GM12878 (cell line): Measurements from ENCODE around the gene SMOC2. TPM values are rescaled to one million over a fixed set of nuclear protein-coding genes. Genes with fewer than 3 reads are reported as not detected.
"Not testable (repeated sequence)": the region's sequence is repeated elsewhere in the genome, so short reads cannot be mapped to it uniquely, and the experiment has no call there.

Source experiments
- ATAC-seq: fragments of 200-7000 bp; cut with Tn5 transposase; 3 replicates; pipeline ENCODE4 v1.9.1; 2020; ENCODE audit warnings: mild to moderate bottlenecking, moderate library complexity
- BruUV-seq: library from RNA; stranded (reverse); fragments of 400-500 nt; replicated peaks from 2 replicates; lab custom pipeline; 2021; lab: Mats Ljungman, UMichigan
- CTCF ChIA-PET: fragments of 300-600 bp; sonication (Branson Sonifier 250); formaldehyde crosslinking; extraction: SDS; loops from one replicate; lab custom pipeline; 2021; ENCODE audit warnings: inconsistent platforms; lab: Yijun Ruan, JAX
- POLR2A ChIA-PET: fragments of 350-600 bp; formaldehyde crosslinking; extraction: SDS; loops from one replicate; lab custom pipeline; 2021; ENCODE audit warnings: inconsistent platforms; lab: Charles Lee
- RAD21 ChIA-PET: fragments of 300-600 bp; sonication (Branson Sonifier 250); formaldehyde crosslinking; loops from one replicate; lab custom pipeline; 2023; ENCODE audit warnings: antibody characterized with exemption; ENCODE audit not compliant: unreplicated experiment; lab: Charles Lee
- SMC1A ChIA-PET: fragments of 300-600 bp; sonication (Branson Sonifier 250); formaldehyde crosslinking; loops from one replicate; lab custom pipeline; 2023; ENCODE audit not compliant: unreplicated experiment, uncharacterized antibody; lab: Charles Lee
- DNase-seq: peaks from one replicate; pipeline ENCODE4 v3.0.0-alpha.2; 2011; ENCODE audit warnings: low read depth, low spot score
- FAIRE-seq: peaks from 3 replicates; lab custom pipeline; 2011; peaks lifted over from hg19 to GRCh38; lab: Jason Lieb, UNC
- H2AFZ ChIP-seq: 2 replicates; pipeline ENCODE4 v1.6.0; 2011; ENCODE audit warnings: low read depth, low read length, control low read depth; ENCODE audit not compliant: control insufficient read depth
- H3K27ac ChIP-seq: 2 replicates; pipeline ENCODE4 v1.5.1; 2011; ENCODE audit warnings: control low read depth; ENCODE audit not compliant: control insufficient read depth, insufficient read depth
- H3K27me3 ChIP-seq, 2 experiments: replicated peaks in 1 of 2; 2 replicates each; pipeline versions ENCODE4 v1.6.0 to v1.6.1; 2011; ENCODE audit warnings: low read length in 1 of 2; ENCODE audit not compliant: control insufficient read depth in 2 of 2, insufficient read depth in 2 of 2
- H3K36me3 ChIP-seq, 2 experiments: 2 replicates each; pipeline ENCODE4 v1.5.1; 2011; ENCODE audit warnings: low read length in 1 of 2; ENCODE audit not compliant: control insufficient read depth in 2 of 2, insufficient read depth in 2 of 2
- H3K4me1 ChIP-seq: 2 replicates; pipeline ENCODE4 v1.6.1; 2011; ENCODE audit warnings: mild to moderate bottlenecking, low read length, moderate library complexity, mixed read lengths; ENCODE audit not compliant: control insufficient read depth, insufficient read depth
- H3K4me2 ChIP-seq: 2 replicates; pipeline ENCODE4 v1.6.0; 2011; ENCODE audit warnings: control low read depth; ENCODE audit not compliant: control insufficient read depth, insufficient read depth
- H3K4me3 ChIP-seq: fragments of 200-600 bp; sonication (generic); 2 replicates; pipeline ENCODE4 v1.5.1; 2016
- H3K79me2 ChIP-seq: 2 replicates; pipeline ENCODE4 v1.6.0; 2011; ENCODE audit warnings: low read length; ENCODE audit not compliant: control insufficient read depth, insufficient read depth
- H3K9ac ChIP-seq: 2 replicates; pipeline ENCODE4 v1.8.0; 2011; ENCODE audit warnings: low read length, control low read depth, mixed read lengths; ENCODE audit not compliant: control insufficient read depth, insufficient read depth
- H3K9me3 ChIP-seq: replicated peaks from 3 replicates; pipeline ENCODE4 v1.5.1; 2011; ENCODE audit warnings: mild to moderate bottlenecking, low read length; ENCODE audit not compliant: control insufficient read depth, insufficient read depth
- H4K20me1 ChIP-seq: 2 replicates; pipeline ENCODE4 v1.6.0; 2011; ENCODE audit not compliant: control insufficient read depth, insufficient read depth
- BHLHE40 ChIP-seq, 2 experiments: fragments of 450-650 bp in 1 of 2; IDR thresholded peaks; 2 replicates each; pipeline ENCODE4 v1.6.1; 2011 to 2017; ENCODE audit warnings: low read depth in 2 of 2, borderline replicate concordance in 1 of 2, improper control_type of control experiment in 1 of 2, low read length in 1 of 2, mild to moderate bottlenecking in 1 of 2
- ESRRA ChIP-seq: IDR thresholded peaks from 2 replicates; pipeline ENCODE4 v1.6.1; 2012; ENCODE audit warnings: mild to moderate bottlenecking, low read length, improper control_type of control experiment
- FOXK2 ChIP-seq: fragments of 450-650 bp; IDR thresholded peaks from 2 replicates; pipeline ENCODE4 v1.6.1; 2017; ENCODE audit warnings: mild to moderate bottlenecking, moderate library complexity
- IRF3 ChIP-seq: fragments of 450-650 bp; IDR thresholded peaks from 2 replicates; pipeline ENCODE4 v1.6.1; 2014; ENCODE audit warnings: mild to moderate bottlenecking
- KAT2A ChIP-seq: conservative IDR thresholded peaks from 2 replicates; pipeline ENCODE4 v1.6.1; 2011; ENCODE audit warnings: low read depth, low read length; ENCODE audit not compliant: control insufficient read depth
- KDM1A ChIP-seq: fragments of 200-600 bp; sonication (generic); IDR thresholded peaks from 2 replicates; pipeline ENCODE4 v1.6.1; 2016; ENCODE audit warnings: borderline replicate concordance
- NFXL1 ChIP-seq: fragments of 450-650 bp; IDR thresholded peaks from 2 replicates; pipeline ENCODE4 v1.6.1; 2017; ENCODE audit warnings: antibody characterized with exemption, mild to moderate bottlenecking, borderline replicate concordance
- RAD51 ChIP-seq: fragments of 450-650 bp; IDR thresholded peaks from 2 replicates; pipeline ENCODE4 v1.6.1; 2016; ENCODE audit warnings: moderate library complexity, mild to moderate bottlenecking, inconsistent platforms
- RB1 ChIP-seq: fragments of 450-650 bp; formaldehyde crosslinking; IDR thresholded peaks from 2 replicates; pipeline ENCODE4 v1.6.1; 2017; ENCODE audit warnings: mild to moderate bottlenecking, borderline replicate concordance
- RUNX3 ChIP-seq: IDR thresholded peaks from 2 replicates; pipeline ENCODE4 v1.6.1; 2012; ENCODE audit warnings: low read length, inconsistent platforms
- SKIL ChIP-seq: fragments of 450-650 bp; IDR thresholded peaks from 2 replicates; pipeline ENCODE4 v1.6.1; 2017; ENCODE audit warnings: mild to moderate bottlenecking, low read depth, inconsistent platforms; ENCODE audit not compliant: poor library complexity, severe bottlenecking
- SMAD5 ChIP-seq: IDR thresholded peaks from 2 replicates; pipeline ENCODE4 v1.6.1; 2016; ENCODE audit warnings: antibody characterized with exemption, low read depth
- TCF12 ChIP-seq: IDR thresholded peaks from 2 replicates; pipeline ENCODE4 v1.6.1; 2011; ENCODE audit warnings: low read depth, mild to moderate bottlenecking, low read length
- ZBED1 ChIP-seq: IDR thresholded peaks from 2 replicates; pipeline ENCODE4 v1.6.1; 2016; ENCODE audit warnings: borderline replicate concordance
- WGBS: methylation state at CpG from one replicate; pipeline ENCODE4 v1.1.6; 2016; ENCODE audit warnings: low lambda C conversion rate; ENCODE audit not compliant: insufficient replicate concordance, insufficient coverage; ENCODE audit errors: missing lambda C conversion rate; 5-methylcytosine and 5-hydroxymethylcytosine counted together
- in situ Hi-C: fragments of 300-500 bp; cut with MboI; formaldehyde crosslinking; loops from 9 replicates; pipeline ENCODE4 v1.14.3; 2018; ENCODE audit warnings: mixed read lengths
- intact Hi-C: fragments of 100-400 bp; cut with micrococcal nuclease; formaldehyde crosslinking; loops from one replicate; pipeline ENCODE4 v1.14.2; 2022; ENCODE audit not compliant: unreplicated experiment
- polyA plus RNA-seq, 11 experiments: library from polyadenylated mRNA; depleted of rRNA in 4 of 11; unstranded in 6 of 11; stranded (reverse) in 5 of 11; fragments of >200 nt; fragmentation: Nextera tagmentation in 4 of 11; fragmentation: Illumina TruSeq in 1 of 11; extraction: Ambion mirVana in 4 of 11; extraction: Trizol in 1 of 11; gene quantifications; 1 replicate in 1 of 11; 2 replicates in 10 of 11; pipeline versions ENCODE4 v1.2.1 to v1.2.3, GENCODE V29; 2011 to 2016; ENCODE audit warnings: inconsistent platforms in 2 of 11, missing spikeins in 2 of 11, low read depth in 1 of 11
- total RNA-seq, 4 experiments: library from RNA; depleted of rRNA in 3 of 4; stranded (reverse); fragments of >200 nt in 3 of 4; fragmentation: Illumina TruSeq in 1 of 4; extraction: Trizol in 1 of 4; gene quantifications; 2 replicates each; pipeline versions ENCODE4 v1.2.1 to v1.2.3, GENCODE V29; 2013 to 2021

SMOC2 gene
- total and polyA plus RNA-seq, 10 of the 15 experiments (the other 5 are each of a cell fraction or from before 2014, with no cell fraction given): 0.10 to 0.12 TPM; not detected in 8

GRCh38 chr6:168609914-168610490, 169.0 kb downstream of the SMOC2 start:
- no peak overlapping the region for H3K27ac ChIP-seq
- no peak overlapping the region for H3K9ac ChIP-seq
- H3K4me1 ChIP-seq: no peaks in the 10 kb centered on the region
- H3K79me2 ChIP-seq: no peaks in the 10 kb centered on the region
- H3K4me3 ChIP-seq: no peak overlapping the region
- no TSS peak for BruUV-seq
- no peak overlapping the region for H3K4me2 ChIP-seq
- FAIRE-seq (no peak), DNase-seq (no peak), ATAC-seq (no peak)
- ChIA-PET CTCF (no interaction called here), POLR2A (no interaction called here), RAD21 (no interaction called here), SMC1A (no interaction called here)
- 12% methylated on average over 9 of the region's 9 CpGs for WGBS
- H3K36me3 ChIP-seq: no peaks in the 10 kb centered on the region
- intact Hi-C loops (no loop called here), in situ Hi-C loops (no loop called here)
- no peak overlapping the region for H2AFZ ChIP-seq
- H4K20me1 ChIP-seq: no peaks in the 10 kb centered on the region
- H3K27me3 ChIP-seq: no peaks in the 10 kb centered on the region
- H3K9me3 ChIP-seq: no peaks in the 10 kb centered on the region; the same call in 2 of the 3 replicates
- TF ChIP-seq FOXK2 (no peak), KDM1A (no peak), BHLHE40 (IDR thresholded peaks at IDR 0.05; ENCODE audit: borderline replicate concordance in 1 of 2, low read depth in 2 of 2, low read length in 1 of 2) (no peak), SMAD5 (no peak), ESRRA (no peak), IRF3 (no peak), TCF12 (no peak), NFXL1 (no peak), RB1 (no peak), ZBED1 (no peak), RUNX3 (no peak), RAD51 (no peak), SKIL (no peak), KAT2A (no peak)

- H2AFZ ChIP-seq, H3K9ac ChIP-seq, H4K20me1 ChIP-seq, BruUV-seq, POLR2A ChIA-PET, SMC1A ChIA-PET, H3K4me3 ChIP-seq, H3K4me2 ChIP-seq, CTCF ChIA-PET, FAIRE-seq, H3K27ac ChIP-seq, H3K79me2 ChIP-seq, intact Hi-C loops, in situ Hi-C loops, H3K27me3 ChIP-seq, ATAC-seq, RAD21 ChIA-PET, H3K36me3 ChIP-seq, H3K9me3 ChIP-seq, DNase-seq, H3K4me1 ChIP-seq: not testable (repeated sequence)
- WGBS: 79% methylated on average over 4 of the region's 12 CpGs
These were observed 170.0 kb downstream of the SMOC2 start for GRCh38 chr6:168610966-168611365.
